ENCODE measurements around the gene SLC6A16. TPM values are rescaled to one million over a fixed set of nuclear protein-coding genes. Genes with fewer than 3 reads are reported as not detected.

Gene SLC6A16
- total RNA-seq, 1 experiment from 2014 or later, result 5.0 TPM

DNA sequence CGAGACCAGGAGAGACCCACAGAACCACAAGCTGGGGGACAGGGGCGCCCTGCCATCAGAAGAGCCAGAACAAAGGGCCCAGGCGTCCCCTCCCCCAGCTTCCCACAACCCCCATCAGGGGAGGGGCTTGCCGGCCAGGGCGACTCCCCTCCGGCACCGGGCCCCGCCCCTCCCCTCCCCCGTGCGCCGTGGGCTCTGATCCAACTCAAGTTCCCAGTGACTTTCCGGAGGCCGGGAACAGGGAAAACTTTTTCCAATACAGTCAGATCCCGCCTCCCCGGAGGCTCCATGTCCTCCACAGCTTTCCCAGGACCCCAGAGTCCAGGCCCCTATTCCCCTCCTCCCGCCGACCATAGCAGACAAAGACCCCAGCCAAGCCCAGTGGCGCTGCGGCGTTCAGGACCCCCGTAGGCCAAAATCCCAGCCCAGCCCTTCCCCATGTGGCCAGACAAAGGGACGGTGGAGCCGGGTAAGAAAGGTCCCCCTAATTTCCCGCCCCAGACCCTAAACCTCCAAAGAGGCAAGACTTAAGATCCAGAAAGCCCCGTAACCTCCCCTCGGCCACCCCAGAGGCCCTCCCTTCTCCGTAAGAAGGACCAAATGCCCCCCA lies 36.6 kb upstream of the SLC6A16 start (continued):
- TF ChIP-seq, protein P1, sequence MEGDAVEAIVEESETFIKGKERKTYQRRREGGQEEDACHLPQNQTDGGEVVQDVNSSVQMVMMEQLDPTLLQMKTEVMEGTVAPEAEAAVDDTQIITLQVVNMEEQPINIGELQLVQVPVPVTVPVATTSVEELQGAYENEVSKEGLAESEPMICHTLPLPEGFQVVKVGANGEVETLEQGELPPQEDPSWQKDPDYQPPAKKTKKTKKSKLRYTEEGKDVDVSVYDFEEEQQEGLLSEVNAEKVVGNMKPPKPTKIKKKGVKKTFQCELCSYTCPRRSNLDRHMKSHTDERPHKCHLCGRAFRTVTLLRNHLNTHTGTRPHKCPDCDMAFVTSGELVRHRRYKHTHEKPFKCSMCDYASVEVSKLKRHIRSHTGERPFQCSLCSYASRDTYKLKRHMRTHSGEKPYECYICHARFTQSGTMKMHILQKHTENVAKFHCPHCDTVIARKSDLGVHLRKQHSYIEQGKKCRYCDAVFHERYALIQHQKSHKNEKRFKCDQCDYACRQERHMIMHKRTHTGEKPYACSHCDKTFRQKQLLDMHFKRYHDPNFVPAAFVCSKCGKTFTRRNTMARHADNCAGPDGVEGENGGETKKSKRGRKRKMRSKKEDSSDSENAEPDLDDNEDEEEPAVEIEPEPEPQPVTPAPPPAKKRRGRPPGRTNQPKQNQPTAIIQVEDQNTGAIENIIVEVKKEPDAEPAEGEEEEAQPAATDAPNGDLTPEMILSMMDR (IDR thresholded peaks at IDR 0.05 in 2 of 3, conservative IDR thresholded peaks at IDR 0.05 in 1 of 3; ENCODE audit: borderline replicate concordance in 1 of 3, insufficient read depth in 1 of 3, low read depth in 2 of 3, low read length in 2 of 3), result no peak
- TF ChIP-seq CBX3 (IDR thresholded peaks at IDR 0.05; ENCODE audit: low read depth) (no peak), SRF (IDR thresholded peaks at IDR 0.05; ENCODE audit: low read depth) (no peak), EGR1 (IDR thresholded peaks at IDR 0.05; ENCODE audit: low read depth) (no peak), FOSL1 (IDR thresholded peaks at IDR 0.05; ENCODE audit: low read depth) (no peak), RAD21 (IDR thresholded peaks at IDR 0.05; ENCODE audit: low read depth) (no peak), CEBPB (IDR thresholded peaks at IDR 0.05; ENCODE audit: low read depth) (no peak)
- TF ChIP-seq, protein P2, sequence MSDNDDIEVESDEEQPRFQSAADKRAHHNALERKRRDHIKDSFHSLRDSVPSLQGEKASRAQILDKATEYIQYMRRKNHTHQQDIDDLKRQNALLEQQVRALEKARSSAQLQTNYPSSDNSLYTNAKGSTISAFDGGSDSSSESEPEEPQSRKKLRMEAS (IDR thresholded peaks at IDR 0.05), result no peak; the same call in 1 of the 2 replicates
- TF ChIP-seq, protein P3, sequence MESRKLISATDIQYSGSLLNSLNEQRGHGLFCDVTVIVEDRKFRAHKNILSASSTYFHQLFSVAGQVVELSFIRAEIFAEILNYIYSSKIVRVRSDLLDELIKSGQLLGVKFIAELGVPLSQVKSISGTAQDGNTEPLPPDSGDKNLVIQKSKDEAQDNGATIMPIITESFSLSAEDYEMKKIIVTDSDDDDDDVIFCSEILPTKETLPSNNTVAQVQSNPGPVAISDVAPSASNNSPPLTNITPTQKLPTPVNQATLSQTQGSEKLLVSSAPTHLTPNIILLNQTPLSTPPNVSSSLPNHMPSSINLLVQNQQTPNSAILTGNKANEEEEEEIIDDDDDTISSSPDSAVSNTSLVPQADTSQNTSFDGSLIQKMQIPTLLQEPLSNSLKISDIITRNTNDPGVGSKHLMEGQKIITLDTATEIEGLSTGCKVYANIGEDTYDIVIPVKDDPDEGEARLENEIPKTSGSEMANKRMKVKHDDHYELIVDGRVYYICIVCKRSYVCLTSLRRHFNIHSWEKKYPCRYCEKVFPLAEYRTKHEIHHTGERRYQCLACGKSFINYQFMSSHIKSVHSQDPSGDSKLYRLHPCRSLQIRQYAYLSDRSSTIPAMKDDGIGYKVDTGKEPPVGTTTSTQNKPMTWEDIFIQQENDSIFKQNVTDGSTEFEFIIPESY (IDR thresholded peaks at IDR 0.05; ENCODE audit: extremely low read depth, insufficient replicate concordance, low read length), result no peak
- TF ChIP-seq, protein P4, sequence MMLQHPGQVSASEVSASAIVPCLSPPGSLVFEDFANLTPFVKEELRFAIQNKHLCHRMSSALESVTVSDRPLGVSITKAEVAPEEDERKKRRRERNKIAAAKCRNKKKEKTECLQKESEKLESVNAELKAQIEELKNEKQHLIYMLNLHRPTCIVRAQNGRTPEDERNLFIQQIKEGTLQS (IDR thresholded peaks at IDR 0.05), result no peak

Measured in HCT116 (cell line).